ENCODE data around the gene RAD51D.
"Not testable (repeated sequence)": the region's sequence is repeated elsewhere in the genome, so short reads cannot be mapped to it uniquely, and the experiment has no call there.

Gene RAD51D

GRCh38 chr17:35141681-35142466, 22.2 kb upstream of the RAD51D start, which contains the start of gene NLE1:
NLE1 (minus strand) TSS chr17:35142303; CDS start chr17:35142275, 28 bp downstream.
- peak; percentile 92 for DNase-seq (ENCODE audit: low read depth, low spot score)

DNA sequence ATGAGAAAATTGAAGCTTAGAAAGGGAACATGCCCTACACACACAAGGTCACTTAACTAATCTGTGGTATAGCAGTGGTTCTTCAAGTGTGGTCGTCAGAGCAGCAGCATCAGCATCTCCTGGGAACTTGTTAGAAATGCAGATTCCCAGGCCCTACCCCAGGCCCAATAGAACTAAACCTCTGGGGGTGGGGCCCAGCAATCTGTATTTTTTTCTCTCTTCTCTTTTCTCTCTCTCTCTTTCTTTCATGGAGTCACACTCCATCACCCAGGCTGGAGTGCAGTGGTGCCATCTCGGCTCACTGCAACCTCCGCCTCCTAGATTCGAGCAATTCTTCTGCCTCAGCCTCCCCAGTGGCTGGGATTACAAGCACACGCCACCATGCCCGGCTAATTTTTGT, 18.6 kb upstream of the RAD51D start:
- DNase-seq (ENCODE audit: low read depth, low spot score): no peak

GRCh38 chr17:35135322-35135721, 15.7 kb upstream of the RAD51D start:
- DNase-seq (ENCODE audit: low read depth, low spot score): no peak

DNA sequence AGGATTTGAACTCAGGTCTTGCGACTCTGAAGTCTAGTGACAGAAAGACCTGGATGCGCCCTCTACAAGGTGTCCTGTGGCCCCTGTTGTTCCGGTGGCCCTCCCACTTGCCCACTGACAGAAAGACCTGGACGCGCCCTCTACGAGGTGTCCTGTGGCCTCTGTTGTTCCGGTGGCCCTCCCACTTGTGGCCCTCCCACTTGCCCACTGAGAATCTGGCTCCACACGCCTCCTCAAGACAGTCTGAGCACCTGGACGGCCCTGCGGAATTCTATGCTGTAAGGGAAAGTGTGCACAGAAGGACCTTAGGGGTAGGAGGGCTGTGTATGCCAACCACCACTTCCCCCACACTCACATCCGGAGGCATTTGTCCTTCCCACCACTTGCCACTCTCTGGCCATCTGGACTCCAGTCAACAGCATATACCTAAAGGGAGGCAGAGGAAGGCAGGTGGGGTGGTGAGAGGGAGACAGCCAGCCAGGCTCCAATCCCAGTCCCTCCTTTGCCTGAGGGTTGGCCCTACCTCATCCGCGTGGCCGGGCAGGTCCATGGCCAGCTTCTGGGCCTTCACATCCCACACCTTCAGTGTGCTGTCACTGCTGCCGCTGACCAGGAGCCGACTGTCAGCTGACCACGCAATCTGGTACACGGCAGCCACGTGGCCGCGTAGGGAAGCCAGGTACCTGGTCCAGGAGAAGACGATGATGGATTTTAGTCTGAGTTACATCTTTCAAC, 13.3 kb upstream of the RAD51D start:
- no peak for DNase-seq (ENCODE audit: low read depth, low spot score)

GRCh38 chr17:35132099-35132498, 12.4 kb upstream of the RAD51D start:
- no peak for DNase-seq (ENCODE audit: low read depth, low spot score)

GRCh38 chr17:35130392-35130791, 10.7 kb upstream of the RAD51D start:
- DNase-seq (ENCODE audit: low read depth, low spot score): no peak

DNA sequence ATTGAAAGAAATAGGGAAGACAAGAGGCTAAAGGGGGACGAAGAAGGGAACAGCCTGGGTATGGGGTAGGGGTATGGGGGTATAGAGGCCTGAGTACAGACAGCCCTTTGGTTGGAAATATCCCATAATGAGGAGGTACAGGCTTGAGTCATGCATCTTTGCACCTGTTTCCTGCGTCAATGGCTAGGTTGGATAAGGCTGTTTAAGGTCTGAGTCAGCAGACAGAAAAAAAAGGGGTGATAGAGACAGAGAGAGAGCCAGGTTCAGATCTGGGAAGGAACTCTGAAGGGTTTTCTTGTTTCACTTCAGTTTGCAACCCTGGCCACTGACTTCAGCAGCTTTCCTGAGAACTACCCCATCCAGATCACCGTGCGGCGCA, 10.3 kb upstream of the RAD51D start:
- DNase-seq (ENCODE audit: low read depth, low spot score): no peak

DNA sequence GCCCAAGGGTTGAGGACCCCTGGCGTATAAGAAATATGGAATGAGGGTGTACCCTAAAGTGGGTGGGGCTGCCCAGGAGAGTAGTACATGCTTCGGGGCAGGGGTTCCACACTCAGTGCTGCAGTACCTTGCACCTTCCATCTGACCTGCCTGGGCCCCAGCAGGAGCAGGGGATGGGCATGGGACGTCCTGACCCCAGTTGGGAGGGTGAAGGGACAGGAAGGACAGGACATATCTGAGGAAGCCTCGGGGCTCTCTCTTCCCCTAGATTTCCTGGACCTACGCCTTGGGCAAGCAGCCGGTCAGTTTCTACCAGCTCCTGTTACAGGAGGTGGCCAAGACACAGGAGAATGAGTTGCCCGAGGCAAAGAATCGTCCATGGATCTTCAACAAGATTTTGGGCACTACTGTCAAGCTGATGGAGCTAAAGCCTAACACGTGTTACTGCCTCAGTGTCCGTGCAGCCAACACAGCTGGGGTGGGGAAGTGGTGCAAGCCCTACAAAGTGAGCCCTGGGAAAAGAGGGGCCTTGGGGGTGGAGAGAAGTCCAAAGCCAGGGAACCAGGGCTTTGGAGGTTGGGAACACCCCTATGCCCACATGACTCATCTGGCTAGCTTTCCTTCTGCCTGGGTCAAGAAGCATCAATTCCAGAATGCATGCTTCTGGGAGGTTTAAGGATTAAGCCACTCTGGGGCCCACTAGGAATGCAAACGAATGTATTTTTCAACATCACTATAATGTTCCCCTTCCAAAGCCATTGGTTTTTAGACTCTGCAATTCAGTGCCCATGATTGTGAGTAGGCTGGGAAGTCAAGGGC, 9.7 kb upstream of the RAD51D start:
- DNase-seq (ENCODE audit: low read depth, low spot score): no peak

DNA sequence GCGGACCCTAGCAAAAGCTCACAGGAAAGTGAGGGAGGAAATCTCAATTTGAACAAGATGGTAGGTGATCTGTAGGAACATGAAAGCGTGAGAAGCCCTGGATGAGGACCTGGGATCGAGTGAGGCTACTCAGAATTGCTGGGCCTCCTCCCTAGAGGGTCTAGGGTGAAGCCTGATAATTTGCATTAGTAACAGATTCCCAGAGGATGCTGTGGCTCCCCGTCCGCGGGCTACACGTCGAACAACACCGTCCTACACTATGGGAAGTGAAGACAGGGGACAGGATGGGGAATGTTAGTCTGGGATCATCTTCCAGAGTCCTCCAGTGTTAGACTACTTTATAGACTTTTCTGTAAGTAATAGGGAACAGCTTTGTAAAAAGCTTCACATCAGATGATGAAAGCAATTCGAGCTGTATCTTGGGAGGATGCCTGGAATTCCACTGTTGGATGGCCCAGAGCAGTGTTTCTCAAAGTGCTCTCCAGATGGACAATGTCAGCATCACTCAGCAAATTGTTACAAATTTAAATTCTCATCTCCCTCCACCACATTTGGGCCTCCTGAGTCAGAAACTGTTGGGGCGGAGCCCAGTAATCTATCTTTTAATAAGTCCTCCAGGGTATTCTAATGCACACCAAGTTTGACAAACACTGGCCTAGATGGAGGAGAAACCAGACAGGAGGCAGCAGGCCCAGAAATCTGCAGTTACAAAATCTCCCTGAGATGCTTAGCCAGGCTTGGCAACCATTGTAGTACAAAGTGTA, 8.3 kb upstream of the RAD51D start:
- DNase-seq (ENCODE audit: low read depth, low spot score): no peak

DNA sequence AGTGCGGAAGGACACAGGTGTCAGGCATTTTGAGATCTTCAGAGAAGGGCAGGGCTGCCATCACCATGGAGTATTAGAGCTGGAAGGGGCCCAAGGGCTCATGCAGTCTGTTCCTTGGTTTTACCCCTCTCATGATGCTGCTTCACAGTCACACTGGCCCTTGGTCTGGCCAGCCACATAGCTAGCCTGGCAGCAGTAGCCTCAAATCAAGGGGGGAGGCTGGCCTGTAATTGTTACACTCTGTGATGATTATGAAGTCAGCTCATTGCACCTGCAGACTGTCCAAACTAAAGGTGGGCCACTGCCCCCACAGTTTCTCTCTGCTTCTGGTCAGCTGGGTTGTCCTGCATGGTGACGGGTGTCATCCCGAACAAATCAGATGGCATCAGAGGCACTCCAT, 1.7 kb upstream of the RAD51D start, which contains the start of gene FNDC8:
FNDC8 (plus strand) TSS at position 301 of the 400 bp plus-strand sequence; CDS start at position 380, 79 bp downstream.
- DNase-seq (ENCODE audit: low read depth, low spot score): no peak

DNA sequence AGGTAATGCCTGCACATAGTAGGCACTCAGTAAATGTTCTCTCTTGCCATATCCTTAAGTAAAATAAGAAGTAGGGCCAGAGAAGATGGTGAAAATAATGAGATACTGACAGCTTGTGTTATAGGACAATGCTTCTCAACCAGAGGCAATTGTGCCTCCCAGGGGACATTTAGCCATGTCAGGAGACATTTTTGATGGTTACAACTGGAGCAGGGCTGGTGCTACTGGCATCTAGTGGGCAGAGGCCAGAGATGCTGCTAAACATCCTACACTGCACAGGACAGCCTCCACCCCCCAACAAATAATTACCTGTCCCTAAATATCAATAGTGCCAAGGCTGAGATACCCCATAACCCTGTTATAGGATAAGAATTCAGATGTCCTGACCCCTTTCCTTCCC, 1.7 kb downstream of the RAD51D start:
- peak; percentile 56 for DNase-seq (ENCODE audit: low read depth, low spot score)

DNA sequence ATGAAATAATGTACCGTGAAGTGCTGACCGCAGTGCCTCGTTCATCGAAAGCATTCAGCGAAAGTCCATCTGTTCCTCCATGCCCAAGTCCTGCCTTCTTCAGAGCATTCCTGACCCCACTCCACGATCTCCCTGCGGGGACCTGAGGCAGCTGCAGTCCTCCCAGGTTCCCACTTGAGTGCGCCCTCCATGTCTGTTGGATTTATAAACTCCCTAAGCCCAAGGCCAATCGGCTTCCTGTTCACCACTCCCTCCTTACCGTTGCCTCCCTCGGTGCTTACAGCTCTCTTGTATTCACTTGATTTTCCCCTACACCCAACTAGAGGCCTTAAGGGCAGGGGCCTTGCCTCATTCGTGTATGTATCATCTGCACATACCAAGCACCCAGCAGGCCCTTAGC, 2.8 kb downstream of the RAD51D start:
- DNase-seq (ENCODE audit: low read depth, low spot score): no peak

- not testable (repeated sequence) for DNase-seq (ENCODE audit: low read depth, low spot score)
Measured at GRCh38 chr17:35110791-35111190, 8.9 kb downstream of the RAD51D start.

DNA sequence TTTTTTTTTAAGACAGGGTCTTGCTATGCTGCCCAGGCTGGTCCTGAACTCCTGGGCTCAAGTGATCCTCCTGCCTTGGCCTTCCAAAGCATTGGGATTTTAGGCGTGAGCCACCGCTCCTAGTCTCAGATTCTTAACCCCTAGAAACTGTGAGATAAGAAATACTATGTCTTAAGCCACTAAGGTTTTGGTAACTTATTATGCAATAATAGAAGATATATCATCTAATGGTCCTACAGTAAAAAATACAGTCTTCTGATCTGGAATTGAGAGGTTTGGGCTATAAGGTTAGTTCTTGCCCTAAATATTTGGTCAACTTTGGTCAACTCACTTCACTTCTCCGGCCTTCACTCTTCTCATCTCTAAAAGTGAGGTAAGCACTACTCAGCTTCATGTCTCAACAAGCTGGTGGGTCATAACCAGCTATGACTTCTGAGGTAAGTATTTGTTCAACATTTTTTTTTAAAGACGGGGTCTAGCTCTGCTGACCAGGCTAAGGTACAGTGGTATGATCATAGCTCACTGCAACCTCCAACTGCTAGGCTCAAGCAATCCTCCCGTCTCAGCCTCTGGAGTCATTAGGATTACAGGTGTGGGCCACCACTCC, 14.7 kb downstream of the RAD51D start:
- no peak for DNase-seq (ENCODE audit: low read depth, low spot score)

GRCh38 chr17:35103271-35103670, 16.4 kb downstream of the RAD51D start:
- peak; percentile 34 for DNase-seq (ENCODE audit: low read depth, low spot score)

DNA sequence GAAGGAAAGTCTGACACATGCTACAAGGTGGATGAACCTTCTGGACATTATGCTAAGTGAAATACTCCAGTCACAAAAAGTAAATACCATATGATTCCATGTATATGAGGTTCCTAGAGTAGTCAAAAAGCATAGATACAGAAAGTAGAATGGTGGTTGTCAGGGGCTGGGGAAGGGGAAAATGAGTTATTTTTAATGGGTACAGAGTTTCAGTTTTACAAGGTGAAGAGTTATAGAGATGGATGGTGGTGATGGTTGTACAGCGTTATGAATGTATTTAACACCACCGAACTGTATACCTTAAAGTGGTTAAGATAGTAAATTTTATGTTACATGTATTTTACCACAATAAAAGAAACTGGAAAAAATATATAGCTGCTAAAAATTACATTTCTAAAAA, 17.9 kb downstream of the RAD51D start:
- DNase-seq (ENCODE audit: low read depth, low spot score): no peak

DNA sequence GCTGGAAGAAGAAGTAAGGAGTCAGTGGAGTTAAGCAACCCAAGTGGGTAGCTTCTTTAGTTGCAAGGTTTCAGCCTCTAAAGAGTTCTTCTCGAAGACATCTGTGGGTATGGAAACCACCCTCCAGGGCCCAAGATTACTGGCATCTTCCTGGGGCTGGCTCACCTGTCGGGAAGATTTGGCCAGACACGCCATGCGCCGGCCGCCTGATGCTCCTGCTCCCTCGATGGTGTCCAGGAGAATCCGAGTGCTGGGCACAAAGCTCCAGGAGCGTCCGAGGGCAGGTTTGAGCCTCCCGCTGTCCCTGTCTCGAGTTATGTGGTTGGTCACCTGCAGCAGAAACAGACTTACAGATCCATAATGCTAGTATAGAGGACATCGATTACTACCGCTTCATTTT, 18.6 kb downstream of the RAD51D start:
- DNase-seq (ENCODE audit: low read depth, low spot score): no peak

DNA sequence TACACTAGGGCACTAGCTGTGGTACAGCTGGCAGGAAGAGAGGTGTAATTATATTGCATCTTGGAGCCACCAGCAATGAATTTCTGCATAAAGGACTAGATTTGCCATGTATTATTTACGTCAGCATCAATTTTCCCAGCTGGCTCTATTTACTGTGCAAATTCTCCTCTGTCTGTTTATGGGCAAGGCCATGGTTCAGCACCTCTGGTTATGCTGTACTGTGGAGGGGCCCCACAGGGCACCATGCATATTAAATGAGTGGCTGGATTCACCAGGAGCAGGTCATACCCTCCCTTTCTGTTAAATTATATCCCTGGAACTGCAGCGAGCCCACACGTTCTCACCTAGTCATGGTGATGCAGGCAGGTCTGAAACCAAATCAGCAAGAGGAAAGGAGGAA, 19.8 kb downstream of the RAD51D start:
- DNase-seq (ENCODE audit: low read depth, low spot score): no peak

- no peak for DNase-seq (ENCODE audit: low read depth, low spot score)
Measured at GRCh38 chr17:35097776-35098175, 21.9 kb downstream of the RAD51D start.

DNA sequence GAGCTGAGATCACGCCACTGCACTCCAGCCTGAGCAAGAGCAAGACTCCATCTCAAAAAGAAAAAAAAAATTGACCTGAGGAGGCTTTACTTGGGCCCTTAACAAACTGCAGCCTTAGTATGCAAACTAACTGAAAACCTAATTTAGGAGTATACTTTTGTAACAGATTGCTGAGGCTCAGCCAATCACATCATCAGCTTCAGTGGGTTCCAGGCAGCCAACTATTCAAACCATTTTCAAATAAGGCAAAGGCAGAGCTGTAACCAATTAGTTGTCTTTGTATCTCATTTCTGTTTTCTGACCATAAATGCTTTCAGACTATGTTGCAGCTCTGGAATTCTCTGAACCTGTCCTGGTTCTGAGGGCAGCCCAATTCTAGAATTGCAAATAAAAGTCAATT, 23.9 kb downstream of the RAD51D start:
- peak; percentile 41 for DNase-seq (ENCODE audit: low read depth, low spot score)

DNA sequence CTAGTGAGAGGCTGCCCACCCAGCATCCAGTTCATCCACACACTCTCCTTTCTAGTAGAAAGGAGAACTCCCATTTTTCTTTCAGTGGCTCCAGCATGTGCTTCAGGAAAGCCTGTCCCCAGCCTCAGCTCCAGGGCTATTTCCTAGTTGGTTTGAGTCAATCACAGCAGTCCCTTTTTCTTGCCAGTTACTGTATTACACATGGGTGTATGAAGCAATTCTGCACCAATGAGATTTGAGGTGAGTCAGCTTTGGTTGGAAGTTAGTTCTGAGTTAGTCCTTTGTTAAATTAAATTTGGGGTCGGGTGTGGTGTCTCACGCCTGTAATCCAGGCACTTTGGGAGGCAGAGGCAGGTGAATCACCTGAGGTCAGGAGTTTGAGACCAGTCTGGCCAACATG, 24.8 kb downstream of the RAD51D start:
- peak; percentile 77 for DNase-seq (ENCODE audit: low read depth, low spot score)
